ENCODE measurements around the gene GALNS.

- TF ChIP-seq RAD21 (IDR thresholded peaks at IDR 0.05) (no peak), GABPA (IDR thresholded peaks at IDR 0.05 in 1 of 2, conservative IDR thresholded peaks at IDR 0.05 in 1 of 2) (no peak), HNF4G (IDR thresholded peaks at IDR 0.05) (no peak), YY1 (IDR thresholded peaks at IDR 0.05) (no peak), TAF1 (conservative IDR thresholded peaks at IDR 0.05) (no peak), JUND (IDR thresholded peaks at IDR 0.05) (no peak), FOXA1 (IDR thresholded peaks at IDR 0.05) (no peak), SP1 (IDR thresholded peaks at IDR 0.05) (no peak), FOXA2 (IDR thresholded peaks at IDR 0.05) (no peak), EGR1 (IDR thresholded peaks at IDR 0.05; ENCODE audit: low read depth in 2 of 2) (no peak), RXRA (IDR thresholded peaks at IDR 0.05) (no peak)
- TF ChIP-seq, protein P1, sequence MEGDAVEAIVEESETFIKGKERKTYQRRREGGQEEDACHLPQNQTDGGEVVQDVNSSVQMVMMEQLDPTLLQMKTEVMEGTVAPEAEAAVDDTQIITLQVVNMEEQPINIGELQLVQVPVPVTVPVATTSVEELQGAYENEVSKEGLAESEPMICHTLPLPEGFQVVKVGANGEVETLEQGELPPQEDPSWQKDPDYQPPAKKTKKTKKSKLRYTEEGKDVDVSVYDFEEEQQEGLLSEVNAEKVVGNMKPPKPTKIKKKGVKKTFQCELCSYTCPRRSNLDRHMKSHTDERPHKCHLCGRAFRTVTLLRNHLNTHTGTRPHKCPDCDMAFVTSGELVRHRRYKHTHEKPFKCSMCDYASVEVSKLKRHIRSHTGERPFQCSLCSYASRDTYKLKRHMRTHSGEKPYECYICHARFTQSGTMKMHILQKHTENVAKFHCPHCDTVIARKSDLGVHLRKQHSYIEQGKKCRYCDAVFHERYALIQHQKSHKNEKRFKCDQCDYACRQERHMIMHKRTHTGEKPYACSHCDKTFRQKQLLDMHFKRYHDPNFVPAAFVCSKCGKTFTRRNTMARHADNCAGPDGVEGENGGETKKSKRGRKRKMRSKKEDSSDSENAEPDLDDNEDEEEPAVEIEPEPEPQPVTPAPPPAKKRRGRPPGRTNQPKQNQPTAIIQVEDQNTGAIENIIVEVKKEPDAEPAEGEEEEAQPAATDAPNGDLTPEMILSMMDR (IDR thresholded peaks at IDR 0.05; ENCODE audit: low read depth, low read length, missing input control): no peak
- TF ChIP-seq, protein P2, sequence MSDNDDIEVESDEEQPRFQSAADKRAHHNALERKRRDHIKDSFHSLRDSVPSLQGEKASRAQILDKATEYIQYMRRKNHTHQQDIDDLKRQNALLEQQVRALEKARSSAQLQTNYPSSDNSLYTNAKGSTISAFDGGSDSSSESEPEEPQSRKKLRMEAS (IDR thresholded peaks at IDR 0.05): no peak
- TF ChIP-seq, protein P3, sequence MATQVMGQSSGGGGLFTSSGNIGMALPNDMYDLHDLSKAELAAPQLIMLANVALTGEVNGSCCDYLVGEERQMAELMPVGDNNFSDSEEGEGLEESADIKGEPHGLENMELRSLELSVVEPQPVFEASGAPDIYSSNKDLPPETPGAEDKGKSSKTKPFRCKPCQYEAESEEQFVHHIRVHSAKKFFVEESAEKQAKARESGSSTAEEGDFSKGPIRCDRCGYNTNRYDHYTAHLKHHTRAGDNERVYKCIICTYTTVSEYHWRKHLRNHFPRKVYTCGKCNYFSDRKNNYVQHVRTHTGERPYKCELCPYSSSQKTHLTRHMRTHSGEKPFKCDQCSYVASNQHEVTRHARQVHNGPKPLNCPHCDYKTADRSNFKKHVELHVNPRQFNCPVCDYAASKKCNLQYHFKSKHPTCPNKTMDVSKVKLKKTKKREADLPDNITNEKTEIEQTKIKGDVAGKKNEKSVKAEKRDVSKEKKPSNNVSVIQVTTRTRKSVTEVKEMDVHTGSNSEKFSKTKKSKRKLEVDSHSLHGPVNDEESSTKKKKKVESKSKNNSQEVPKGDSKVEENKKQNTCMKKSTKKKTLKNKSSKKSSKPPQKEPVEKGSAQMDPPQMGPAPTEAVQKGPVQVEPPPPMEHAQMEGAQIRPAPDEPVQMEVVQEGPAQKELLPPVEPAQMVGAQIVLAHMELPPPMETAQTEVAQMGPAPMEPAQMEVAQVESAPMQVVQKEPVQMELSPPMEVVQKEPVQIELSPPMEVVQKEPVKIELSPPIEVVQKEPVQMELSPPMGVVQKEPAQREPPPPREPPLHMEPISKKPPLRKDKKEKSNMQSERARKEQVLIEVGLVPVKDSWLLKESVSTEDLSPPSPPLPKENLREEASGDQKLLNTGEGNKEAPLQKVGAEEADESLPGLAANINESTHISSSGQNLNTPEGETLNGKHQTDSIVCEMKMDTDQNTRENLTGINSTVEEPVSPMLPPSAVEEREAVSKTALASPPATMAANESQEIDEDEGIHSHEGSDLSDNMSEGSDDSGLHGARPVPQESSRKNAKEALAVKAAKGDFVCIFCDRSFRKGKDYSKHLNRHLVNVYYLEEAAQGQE (IDR thresholded peaks at IDR 0.05): no peak
Observed at GRCh38 chr16:88837806-88838205, 18.9 kb downstream of the GALNS start.
